Subcutaneous adipose tissue (tissue), 4 donors: Measurements from ENCODE around the gene SLC25A39. TPM values are rescaled to one million over a fixed set of nuclear protein-coding genes. Genes with fewer than 3 reads are reported as not detected.

ENCODE experiments used
- total RNA-seq, 4 donors: library from RNA; depleted of rRNA; stranded (reverse); fragments of >200 nt; gene quantifications; one replicate each; pipeline ENCODE4 v1.1.0, GENCODE V29; 2016
- TF ChIP-seq, protein P1 (sequence below): fragments of 450-650 bp; IDR thresholded peaks from one replicate; pipeline ENCODE4 v1.5.1; 2016; ENCODE audit warnings: low read depth, mild to moderate bottlenecking, control low read depth, antibody characterized with exemption, moderate library complexity

Gene SLC25A39
- total RNA-seq, 4 donors from 2014 or later: 35.7 to 55.4 (median 42.5) TPM

DNA sequence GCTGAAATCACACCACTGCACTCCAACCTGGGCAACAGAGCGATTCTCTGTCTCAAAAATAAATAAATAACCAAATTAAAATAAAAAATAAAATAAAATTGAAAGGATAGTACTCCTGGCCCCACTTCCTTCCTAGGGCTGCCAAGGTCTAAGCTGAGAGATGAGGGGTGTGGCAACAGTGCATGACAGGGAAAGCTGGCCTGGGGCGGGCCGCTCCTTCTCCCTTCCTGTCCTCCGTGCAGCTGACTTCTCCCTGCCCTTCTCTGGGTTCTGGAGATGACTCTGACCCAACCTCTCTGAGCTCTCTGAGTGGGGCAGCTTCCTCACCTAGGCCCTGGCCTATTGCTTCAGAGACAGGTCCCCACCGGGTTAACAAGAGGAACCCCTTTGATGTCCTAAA, 8.7 kb upstream of the SLC25A39 start:
- TF ChIP-seq, protein P1, sequence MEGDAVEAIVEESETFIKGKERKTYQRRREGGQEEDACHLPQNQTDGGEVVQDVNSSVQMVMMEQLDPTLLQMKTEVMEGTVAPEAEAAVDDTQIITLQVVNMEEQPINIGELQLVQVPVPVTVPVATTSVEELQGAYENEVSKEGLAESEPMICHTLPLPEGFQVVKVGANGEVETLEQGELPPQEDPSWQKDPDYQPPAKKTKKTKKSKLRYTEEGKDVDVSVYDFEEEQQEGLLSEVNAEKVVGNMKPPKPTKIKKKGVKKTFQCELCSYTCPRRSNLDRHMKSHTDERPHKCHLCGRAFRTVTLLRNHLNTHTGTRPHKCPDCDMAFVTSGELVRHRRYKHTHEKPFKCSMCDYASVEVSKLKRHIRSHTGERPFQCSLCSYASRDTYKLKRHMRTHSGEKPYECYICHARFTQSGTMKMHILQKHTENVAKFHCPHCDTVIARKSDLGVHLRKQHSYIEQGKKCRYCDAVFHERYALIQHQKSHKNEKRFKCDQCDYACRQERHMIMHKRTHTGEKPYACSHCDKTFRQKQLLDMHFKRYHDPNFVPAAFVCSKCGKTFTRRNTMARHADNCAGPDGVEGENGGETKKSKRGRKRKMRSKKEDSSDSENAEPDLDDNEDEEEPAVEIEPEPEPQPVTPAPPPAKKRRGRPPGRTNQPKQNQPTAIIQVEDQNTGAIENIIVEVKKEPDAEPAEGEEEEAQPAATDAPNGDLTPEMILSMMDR: no peak

DNA sequence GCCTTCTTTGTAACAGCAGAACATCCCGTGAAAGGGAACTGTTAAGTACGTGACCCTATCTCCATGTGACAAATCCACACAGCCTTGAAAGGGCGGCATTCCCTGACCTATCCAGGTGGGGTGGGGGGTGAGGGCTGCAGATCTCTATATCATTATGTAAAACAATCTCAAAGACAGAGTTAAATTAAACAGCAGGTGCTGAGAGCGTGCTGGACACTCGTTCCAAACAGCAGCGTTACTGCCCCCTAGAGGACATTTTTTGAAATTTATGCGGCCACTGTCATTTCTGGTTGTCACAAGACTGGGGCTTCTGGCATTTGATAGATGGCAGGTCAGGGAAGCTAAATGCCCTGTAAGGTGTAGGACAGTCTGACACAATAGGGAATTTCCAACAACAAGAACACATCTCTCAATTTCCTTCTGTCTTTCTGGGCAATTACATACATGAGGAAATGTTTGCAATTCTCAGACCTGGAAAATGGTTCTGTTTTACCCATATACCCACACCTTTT, 6.7 kb upstream of the SLC25A39 start:
- TF ChIP-seq, protein P1: no peak

GRCh38 chr17:44327715-44328449, 3.3 kb upstream of the SLC25A39 start:
- TF ChIP-seq, protein P1: no peak

- TF ChIP-seq, protein P1: no peak
Measured at GRCh38 chr17:44326861-44327444, 2.3 kb upstream of the SLC25A39 start.

- TF ChIP-seq, protein P1: no peak
Measured at GRCh38 chr17:44324092-44324570, 492 bp downstream of the SLC25A39 start.

- TF ChIP-seq, protein P1: no peak
Measured at GRCh38 chr17:44323359-44324091, 1.1 kb downstream of the SLC25A39 start.
